Hepatic stellate cell (primary cell): ENCODE measurements around the gene TIMELESS.
"Not testable (repeated sequence)": the region's sequence is repeated elsewhere in the genome, so short reads cannot be mapped to it uniquely, and the experiment has no call there.

ENCODE experiments used
- DNase-seq: peaks from one replicate; pipeline ENCODE4 v3.0.0; 2011; ENCODE audit warnings: low spot score

TIMELESS gene

GRCh38 chr12:56448860-56449621, at the start of gene TIMELESS:
TSS of gene TIMELESS (minus strand) at chr12:56449426. CDS start at chr12:56434170, 15,256 bp downstream.
- DNase-seq: peak; percentile 97

GRCh38 chr12:56498126-56498902, 49.1 kb upstream of the TIMELESS start:
- DNase-seq: not testable (repeated sequence)

- DNase-seq: not testable (repeated sequence)
Observed at GRCh38 chr12:56496704-56497103, 47.5 kb upstream of the TIMELESS start.

- DNase-seq: not testable (repeated sequence)
Observed at GRCh38 chr12:56494481-56494880, 45.3 kb upstream of the TIMELESS start.

- DNase-seq: not testable (repeated sequence)
Observed at GRCh38 chr12:56494106-56494415, 44.8 kb upstream of the TIMELESS start.

- not testable (repeated sequence) for DNase-seq
Observed at GRCh38 chr12:56493409-56494105, 44.3 kb upstream of the TIMELESS start.

- DNase-seq: no peak
Observed at GRCh38 chr12:56490360-56490759, 41.1 kb upstream of the TIMELESS start.

GRCh38 chr12:56488041-56488955, 39.1 kb upstream of the TIMELESS start, which contains the start of gene GLS2:
TSS of gene GLS2 (minus strand) at chr12:56488161. CDS start at chr12:56488118, 43 bp downstream.
- DNase-seq: peak; percentile 96

GRCh38 chr12:56487448-56488040, 38.3 kb upstream of the TIMELESS start:
- no peak for DNase-seq

- no peak for DNase-seq
Observed at GRCh38 chr12:56486694-56487093, 37.5 kb upstream of the TIMELESS start.

GRCh38 chr12:56484566-56484965, 35.3 kb upstream of the TIMELESS start:
- no peak for DNase-seq

- no peak for DNase-seq
Observed at GRCh38 chr12:56479625-56480024, 30.4 kb upstream of the TIMELESS start.

- DNase-seq: no peak
Observed at GRCh38 chr12:56477521-56478225, 28.4 kb upstream of the TIMELESS start.

- no peak for DNase-seq
Observed at GRCh38 chr12:56476972-56477432, 27.8 kb upstream of the TIMELESS start.

GRCh38 chr12:56476143-56476542, 26.9 kb upstream of the TIMELESS start:
- no peak for DNase-seq

- DNase-seq: no peak
Observed at GRCh38 chr12:56474389-56474788, 25.2 kb upstream of the TIMELESS start.

GRCh38 chr12:56469007-56469930, 20.0 kb upstream of the TIMELESS start:
- peak; percentile 17 for DNase-seq

- DNase-seq: peak; percentile 93
Observed at GRCh38 chr12:56468216-56469006, 19.2 kb upstream of the TIMELESS start, which contains the start of gene SPRYD4. TSS of gene SPRYD4 (plus strand) at chr12:56468578. CDS start at chr12:56468592, 14 bp downstream.
